HG03469 (cell line): Measurements from ENCODE around the gene CLCA2.
"Not testable (repeated sequence)": the region's sequence is repeated elsewhere in the genome, so short reads cannot be mapped to it uniquely, and the experiment has no call there.

Source experiments
- ATAC-seq: cut with Tn5 transposase; IDR thresholded peaks from one replicate; pipeline ENCODE4 v1.9.1; 2021; ENCODE audit warnings: mild to moderate bottlenecking, moderate library complexity, moderate number of reproducible peaks; ENCODE audit not compliant: unreplicated experiment

The CLCA2 gene

DNA sequence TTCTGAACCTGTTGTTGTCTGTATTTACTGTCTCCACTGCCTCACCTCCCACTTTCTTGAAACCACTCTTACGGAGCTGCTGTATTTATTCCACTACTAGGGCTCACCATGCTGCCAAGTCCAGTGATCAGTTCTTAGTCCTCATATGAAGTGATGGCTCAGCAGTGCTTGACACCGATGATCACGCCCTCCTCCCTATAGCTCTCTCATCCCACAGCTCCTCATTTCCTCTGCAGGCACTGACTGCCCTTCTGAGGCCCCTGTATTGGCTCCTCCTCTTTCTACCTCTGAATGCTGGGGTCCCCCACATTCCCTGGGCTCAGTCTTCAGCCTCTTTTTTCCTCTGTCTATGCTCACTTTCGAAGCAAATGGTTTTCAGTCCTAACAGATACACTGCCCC is 48.2 kb downstream of the CLCA2 start:
- no peak for ATAC-seq

DNA sequence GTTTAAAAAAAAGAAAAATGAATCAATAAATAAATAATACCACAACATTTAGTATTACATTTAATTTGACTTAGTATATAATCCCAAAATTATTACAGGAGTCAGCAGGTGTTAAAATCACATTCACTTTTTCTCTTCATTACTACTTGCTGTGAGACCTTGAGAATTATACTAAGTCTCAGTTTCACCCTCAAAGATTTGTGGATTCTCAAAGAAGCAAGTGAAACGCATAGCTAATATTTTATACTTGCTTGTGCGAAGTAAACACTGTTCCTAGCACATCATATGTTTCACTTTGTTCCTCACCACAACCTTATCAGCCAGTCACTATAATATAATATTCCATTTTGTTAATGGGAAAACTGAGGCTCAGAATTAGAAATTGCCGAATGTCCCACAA is 48.8 kb downstream of the CLCA2 start:
- no peak for ATAC-seq

DNA sequence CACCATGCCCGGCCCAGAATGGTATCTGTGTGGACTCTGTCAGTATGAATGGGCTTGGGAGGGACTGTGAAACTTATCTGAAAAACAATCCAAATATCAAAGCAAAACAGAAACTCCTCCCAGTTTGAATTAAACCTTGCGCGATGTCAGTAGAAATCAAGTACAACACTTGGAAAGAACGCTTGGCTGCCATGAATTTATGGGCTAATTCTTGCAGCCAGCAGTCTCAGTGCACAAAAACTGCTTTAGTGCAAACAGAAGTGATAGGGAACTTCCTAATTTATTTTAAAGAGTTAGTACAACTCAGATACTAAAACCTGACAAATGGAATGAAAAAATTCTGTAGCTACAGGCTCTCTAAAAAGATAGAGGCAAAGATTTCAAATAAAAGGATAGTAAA is 53.3 kb downstream of the CLCA2 start:
- no peak for ATAC-seq

DNA sequence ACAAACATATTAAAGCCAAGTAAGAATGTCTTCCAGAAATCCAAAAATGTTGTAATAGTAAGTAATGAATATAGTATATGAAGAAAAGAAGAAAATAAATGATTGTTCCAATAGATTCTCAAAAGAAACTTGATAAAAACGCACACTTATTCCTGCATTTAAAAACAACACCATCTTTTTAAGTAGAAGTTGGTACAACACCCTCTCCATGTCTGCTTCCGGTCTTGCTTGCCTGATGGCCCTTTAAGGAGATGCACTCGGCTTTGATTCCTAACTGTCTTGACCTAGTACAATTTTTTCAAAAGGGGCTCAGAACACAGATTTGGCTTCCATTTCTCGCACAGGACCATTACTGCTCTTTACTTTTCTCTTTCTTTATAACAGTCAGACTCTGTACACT is 53.7 kb downstream of the CLCA2 start:
- no peak for ATAC-seq

DNA sequence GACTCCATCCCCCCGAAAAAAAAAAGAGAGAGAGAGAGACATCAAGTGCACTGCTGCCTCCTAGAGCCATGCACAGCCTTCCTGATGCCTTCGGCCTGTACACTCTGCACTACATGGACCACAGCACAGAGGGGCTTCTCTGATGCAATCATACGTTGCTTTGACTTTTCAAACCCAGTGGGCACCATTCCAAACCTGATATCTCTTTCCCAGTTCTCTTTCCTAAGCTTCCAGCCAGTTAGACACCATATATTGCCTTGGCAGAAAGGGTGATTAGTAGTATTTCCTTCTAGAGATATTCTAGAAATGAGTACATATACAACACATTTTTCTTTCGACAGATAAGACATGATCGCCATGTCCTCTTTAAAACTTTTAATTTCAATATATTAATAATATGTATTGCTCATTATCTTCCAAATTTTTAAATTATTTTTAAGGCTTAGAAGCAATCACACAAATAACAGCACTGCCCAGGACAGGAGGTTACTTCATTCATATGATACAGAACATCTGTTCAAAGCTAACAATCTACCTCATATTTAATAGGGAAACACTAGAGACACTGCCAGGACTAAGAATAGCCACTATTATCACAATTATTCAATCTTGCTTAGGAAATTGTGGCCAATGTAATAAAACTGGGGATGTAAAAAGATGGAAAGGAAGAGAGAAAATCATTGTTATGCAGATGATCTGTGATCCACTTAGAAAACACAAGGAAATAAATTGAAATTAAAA is 54.6 kb downstream of the CLCA2 start:
- ATAC-seq = no peak

DNA sequence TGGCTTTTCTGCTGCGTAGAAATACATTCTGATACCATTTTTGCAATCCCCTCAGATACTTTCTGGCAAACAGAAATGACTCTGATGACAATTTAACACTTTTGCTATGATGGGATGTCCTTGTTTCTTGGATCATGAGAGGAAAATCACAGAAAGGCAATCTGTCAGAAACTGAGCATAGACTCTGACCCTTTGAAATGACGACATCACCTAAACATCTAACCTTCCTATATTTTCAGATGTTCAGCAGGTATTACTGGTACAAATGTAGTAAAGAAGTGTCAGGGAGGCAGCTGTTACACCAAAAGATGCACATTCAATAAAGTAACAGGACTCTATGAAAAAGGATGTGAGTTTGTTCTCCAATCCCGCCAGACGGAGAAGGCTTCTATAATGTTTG is 58.0 kb downstream of the CLCA2 start:
- ATAC-seq = no peak

DNA sequence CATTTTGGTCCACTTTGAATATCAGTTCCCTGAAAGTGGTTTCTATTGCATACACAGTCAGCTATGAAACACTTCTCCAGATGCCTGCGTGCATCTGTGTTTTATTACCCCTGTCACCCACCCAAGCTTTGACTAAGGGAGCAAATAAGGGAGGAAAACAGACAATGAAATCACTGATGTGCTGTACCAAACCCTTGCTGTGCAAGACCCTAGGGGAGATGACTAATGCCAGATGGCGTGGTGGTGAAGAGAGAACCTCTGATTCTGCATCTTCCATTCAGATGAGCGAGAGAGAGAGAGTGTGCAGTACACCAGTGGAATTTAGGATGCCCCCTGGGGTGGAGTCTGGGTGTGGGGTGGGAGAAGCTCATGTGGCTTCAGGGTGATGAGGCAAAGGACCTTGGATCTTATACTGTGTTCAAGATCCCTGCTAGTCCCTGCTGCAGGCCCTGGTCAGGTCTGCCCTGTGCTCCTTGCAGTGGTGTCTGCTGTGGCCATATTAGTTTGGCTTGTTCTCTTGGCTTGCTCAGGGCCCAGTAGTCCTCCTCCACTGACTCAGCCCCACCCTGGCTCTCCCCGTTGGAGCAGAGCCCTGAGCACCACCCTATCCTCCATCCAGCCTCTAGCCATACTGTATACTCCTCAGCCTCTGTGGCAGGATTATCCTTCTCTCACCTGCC is 63.3 kb downstream of the CLCA2 start:
- no peak for ATAC-seq

DNA sequence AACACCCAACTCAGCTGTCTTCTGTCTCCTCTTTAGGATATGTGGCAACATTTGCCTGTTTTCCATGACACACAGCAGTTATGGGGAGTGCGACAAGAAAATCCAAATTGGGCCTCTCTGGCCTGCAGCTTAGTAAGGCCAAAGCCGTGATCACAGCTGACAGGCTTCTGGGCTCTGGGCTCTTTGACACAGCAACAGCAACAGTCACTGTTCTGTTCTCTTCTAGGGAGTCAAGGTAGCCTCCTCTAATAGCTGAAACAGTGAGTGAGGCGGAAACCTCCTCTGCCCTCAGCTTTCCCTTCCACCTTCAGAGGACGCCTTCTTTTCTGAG is 63.8 kb downstream of the CLCA2 start:
- ATAC-seq = no peak

DNA sequence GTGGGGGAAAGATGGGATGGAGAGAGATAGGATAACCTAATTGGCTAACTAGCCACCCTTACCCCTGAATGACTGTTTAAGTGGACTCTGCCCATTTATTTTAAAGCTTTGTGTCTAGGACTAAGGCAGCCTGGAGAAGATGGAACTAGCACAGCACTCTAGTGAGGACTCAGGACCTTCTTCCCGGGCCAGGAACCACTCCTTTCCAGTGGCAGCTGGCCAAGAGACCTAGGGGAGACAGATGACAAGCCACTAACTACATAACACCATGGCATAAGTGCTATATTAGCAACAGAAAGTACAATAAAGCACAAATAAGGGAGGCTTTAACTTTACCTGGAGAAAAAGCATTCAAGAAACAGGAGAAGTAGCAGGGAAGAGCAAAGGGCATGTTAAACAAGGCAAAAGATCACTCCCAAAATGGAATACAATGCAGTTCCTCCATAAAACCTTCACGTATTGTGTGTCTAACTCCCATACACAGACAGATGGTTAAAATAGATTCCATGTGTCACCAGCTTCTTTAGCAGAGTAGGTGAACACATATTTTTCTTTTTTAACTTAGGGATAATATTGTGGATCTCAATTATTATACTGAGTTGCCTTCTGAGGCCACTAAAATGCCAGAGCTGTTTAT is 65.4 kb downstream of the CLCA2 start:
- ATAC-seq = no peak

DNA sequence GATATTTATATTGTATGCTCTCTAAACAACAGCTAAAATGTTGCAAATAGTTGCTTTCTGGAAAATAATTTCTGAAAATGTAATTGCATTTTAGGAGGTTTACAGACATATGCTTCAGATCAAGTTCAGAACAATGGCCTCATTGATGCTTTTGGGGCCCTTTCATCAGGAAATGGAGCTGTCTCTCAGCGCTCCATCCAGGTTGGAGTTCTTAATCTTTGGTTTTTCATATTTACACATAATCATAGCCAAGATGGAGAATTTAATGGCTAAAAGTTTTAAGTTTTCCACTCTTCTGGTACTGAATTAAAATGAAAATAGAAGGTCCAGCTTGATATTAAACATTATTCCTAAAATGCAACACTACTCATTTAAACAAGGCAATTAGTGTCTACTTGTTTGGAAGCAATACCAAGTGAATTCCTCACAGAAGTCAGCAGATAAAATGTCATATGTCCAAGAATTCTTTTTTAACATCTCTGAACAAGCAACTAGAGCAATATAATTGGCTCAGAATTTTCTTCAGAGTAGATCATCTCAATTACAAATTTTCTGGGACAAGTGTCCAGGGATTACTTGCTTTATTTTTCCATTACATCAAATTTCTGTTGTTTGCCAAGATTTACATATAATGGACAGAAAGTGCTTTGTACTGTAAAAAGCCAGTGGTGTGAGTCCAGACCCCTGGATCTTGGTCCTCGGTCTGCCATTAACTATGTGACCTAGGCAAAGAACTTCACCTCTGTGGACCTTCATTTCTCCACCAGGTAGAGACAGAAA is 67.4 kb downstream of the CLCA2 start:
- ATAC-seq = no peak

DNA sequence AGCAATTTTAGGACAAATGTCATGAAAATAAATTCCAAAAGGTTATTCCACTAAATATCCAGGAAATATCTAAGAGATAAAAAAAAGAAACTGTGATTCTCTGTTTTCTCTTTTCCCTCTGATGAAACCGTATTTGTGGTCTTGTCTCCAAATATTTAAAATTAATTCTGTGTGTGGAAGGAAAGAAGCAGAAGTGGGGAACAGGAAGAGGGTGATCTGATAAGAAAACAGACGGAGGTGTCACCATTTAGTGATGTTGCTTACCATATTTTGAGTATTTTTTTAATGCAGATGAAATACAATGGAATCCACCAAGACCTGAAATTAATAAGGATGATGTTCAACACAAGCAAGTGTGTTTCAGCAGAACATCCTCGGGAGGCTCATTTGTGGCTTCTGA is 74.3 kb downstream of the CLCA2 start:
- no peak for ATAC-seq

DNA sequence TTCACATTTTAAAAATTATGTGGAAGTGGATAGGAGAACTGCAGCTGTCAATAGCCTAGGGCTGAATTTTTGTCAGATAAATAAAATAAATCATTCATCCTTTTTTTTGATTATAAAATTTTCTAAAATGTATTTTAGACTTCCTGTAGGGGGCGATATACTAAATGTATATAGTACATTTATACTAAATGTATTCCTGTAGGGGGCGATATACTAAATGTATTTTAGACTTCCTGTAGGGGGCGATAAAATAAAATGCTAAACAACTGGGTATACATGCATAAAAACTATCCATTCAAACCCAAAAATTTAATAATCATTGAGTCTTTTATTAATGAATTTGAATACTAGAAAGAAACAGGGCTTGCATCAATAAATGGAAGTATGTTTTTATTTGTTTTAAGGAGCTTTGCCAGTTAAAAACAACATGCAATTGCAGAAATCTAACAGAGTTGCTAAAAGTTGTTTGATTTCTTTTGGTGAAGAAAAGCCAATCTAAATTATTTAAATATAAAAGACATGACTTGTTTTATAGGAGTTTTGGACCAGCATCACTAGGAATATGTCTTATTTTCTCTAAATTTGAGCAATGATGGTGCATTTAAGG is 76.1 kb downstream of the CLCA2 start:
- ATAC-seq = no peak

DNA sequence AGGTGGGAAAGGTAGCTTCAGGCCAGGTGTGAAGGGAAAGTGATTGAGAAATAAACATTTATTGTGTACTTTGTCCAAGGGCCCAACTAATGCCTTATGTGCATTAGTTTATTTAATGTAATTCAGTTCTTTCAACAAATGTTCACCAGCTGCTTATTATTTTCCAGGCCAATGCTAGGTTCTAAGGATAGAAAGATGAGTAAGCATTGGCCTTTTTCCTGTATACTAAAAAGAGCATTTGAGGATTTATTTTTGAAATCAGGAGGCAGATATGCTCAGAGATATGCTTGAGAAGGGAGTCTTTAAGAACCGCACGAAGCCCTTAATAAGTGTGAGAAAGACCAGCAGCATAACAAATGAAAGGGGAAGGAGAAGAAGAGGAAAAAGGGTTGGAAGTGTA is 76.7 kb downstream of the CLCA2 start:
- ATAC-seq = no peak

DNA sequence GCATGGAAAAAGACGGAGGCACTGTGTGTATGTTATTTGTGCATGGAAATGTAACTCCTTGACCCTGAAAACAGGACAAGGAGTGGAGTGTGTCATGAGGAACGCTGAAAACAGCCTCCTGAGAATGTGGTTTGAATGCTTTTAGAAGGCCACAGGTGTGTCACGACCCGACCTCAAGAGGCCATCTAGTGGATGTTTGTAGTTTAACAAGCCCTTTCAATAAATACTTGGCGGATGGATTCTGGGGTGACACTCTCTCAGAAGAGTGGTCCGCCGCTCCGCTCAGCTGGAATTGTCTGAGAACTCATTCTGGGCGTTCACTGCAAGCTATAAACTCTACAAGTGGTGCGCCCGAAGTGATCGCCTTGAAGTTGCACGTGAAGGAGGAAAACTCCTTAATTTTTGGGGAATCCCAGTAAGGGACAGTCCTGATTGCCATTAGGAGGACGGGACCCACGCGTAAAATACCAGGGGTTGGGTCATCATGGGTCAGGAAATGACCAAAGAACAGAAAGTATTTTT is 78.2 kb downstream of the CLCA2 start:
- not testable (repeated sequence) for ATAC-seq

DNA sequence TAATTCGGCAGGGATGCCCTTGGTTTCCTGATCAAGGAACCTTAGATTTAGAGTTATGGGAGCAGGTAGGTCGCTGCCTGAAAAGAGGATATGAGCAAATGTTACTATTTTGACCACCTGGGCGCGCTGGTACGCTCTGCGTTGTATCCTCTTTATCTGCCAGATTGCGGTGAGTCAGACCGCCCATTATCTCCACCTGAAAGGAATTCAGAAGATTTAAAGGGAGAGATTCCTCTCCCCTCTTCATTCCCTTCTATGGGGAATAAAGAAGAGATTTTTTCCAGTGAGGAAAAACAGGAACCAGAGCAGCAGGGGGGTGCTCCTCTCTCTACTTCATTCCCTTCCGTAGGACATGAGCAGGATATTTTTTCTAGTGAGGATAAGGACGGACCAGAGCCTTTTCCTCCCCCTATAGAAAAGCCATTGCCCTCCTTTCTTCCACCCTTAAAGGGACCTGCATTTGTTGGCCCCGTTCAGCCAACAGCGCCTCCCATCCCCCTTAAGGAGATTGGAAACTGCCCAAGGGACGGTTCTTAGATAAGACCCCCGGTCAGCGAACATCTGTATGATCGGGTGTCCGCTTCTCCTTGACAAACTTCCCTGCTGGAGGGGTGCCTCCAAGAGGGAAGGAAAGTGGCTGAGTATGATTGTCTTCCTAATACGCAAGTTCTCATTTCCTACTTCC is 78.9 kb downstream of the CLCA2 start:
- no peak for ATAC-seq

DNA sequence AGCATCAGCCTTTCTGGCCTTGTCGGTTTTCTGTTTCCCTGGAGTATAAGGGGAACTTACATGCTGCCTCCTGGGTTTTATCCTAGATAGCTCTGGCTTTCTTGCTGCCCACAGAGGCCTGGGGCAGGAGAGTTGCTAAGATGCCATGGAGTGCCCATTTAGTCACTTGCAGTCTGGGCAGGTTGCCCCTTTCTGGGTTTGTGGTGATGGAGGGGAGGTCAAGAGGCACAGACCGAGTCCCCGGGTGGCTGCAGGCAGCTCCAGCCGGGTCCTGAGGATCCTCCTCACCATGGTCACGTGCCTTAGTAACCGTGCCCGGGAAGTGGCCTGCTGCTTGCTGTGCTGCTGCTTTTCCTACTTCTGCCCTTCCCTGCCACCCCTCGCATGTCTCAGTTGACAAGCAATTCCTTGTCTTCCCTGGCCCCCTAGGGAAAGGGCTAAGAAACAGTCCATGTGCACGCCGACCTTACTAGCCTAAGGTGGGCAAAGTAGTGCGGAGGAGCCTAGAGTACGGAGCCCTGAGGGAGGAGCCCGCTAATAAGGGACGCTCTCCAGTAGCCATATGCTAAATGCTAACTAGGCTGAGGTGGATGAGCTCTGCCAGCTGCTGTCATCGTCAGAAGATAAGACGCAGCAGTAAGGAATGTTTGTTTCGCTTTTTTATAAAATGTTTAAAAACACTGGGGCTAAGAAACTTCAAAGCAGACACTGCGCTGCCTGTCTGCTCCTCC is 79.6 kb downstream of the CLCA2 start:
- no peak for ATAC-seq

DNA sequence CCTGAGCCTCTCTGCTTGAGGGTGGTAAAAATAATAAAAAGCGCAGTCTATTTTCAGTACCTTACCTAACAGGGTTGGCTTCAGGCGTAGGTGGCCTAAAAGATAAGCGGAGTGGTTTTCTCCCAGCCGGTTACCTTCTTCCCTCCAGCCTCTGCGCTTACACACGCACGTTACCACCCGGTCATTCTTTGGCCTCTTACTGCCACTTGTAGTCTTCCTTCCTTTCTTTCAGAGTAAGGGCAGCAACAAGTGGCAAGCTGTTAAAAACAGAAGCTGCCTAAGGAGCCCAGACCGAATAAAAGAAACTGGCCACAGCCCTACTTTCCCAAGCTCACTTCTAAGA is 80.1 kb downstream of the CLCA2 start:
- ATAC-seq = no peak

DNA sequence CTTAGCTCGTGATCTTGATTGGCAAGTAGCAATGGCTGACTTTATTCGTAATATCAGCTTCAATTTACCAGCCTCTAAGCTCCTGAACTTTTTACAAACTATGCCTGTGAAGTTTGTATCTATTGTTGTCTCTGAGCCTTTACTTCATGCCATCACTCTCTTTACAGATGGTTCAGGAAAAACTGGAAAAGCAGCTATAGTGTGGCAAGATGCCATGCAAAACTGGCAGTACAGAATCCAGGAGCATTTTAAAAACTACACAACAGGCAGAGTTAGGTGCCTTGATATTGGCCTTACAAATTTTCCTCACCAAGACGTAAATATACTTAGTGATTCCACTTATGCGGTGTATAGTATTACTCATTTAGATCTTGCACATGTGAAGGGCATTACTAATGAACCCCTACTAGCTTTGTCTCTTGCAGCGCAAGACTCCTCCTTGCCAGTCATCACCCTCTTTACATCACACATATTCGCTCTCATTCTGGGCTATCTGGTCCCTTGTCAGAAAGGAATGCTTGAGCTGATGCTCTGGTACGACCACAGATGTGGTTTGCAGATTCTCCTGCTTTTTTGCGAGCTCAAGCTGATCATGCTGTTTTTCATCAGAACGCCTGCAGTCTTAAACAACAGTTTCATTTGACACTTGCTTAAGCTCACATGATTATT is 81.1 kb downstream of the CLCA2 start:
- ATAC-seq = no peak

DNA sequence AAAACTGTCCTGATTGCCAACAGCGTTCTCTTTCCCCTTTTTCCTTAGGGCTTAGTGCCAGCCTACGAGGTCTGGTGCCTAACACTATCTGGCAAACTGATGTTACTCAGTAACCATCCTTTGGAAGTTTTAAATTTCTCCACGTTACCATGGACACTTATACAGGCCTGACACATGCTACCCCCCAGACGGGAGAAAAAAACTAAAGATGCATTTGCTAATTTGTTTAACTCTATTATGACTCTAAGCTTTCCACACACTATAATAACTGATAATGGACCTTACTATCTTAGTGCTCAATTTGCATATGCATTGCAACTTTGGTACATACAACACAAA is 81.6 kb downstream of the CLCA2 start:
- ATAC-seq = no peak
